Endothelial cell of umbilical vein (primary cell): ENCODE data around the gene PCNT. TPM values are rescaled to one million over a fixed set of nuclear protein-coding genes. Genes with fewer than 3 reads are reported as not detected.
A peak's percentile ranks its signal among the peaks of the same experiment; 100 is the strongest.

Source experiments
- BruUV-seq: library from RNA; stranded (reverse); fragments of 400-500 nt; replicated peaks from 2 replicates; lab custom pipeline; 2021; lab: Mats Ljungman, UMichigan
- CTCF ChIA-PET: fragments of 300-600, 350-600 bp; sonication (Branson Sonifier 250); formaldehyde crosslinking; loops from one replicate; lab custom pipeline; 2021; ENCODE audit warnings: antibody characterized with exemption, inconsistent platforms; lab: Charles Lee
- POLR2A ChIA-PET: fragments of 300-600, 350-600 bp; sonication (Branson Sonifier 250); formaldehyde crosslinking; loops from one replicate; lab custom pipeline; 2021; ENCODE audit warnings: antibody characterized with exemption, inconsistent platforms; lab: Charles Lee
- DNase-seq: peaks from one replicate; pipeline ENCODE4 v3.0.0-alpha.2; 2011; ENCODE audit warnings: low read depth, low spot score
- FAIRE-seq: peaks from 2 replicates; lab custom pipeline; 2011; peaks lifted over from hg19 to GRCh38; lab: Jason Lieb, UNC
- H2AFZ ChIP-seq: 2 replicates; pipeline ENCODE4 v1.6.0; 2012; ENCODE audit warnings: low read depth, low read length, control low read depth, inconsistent platforms
- H3K27ac ChIP-seq: 2 replicates; pipeline ENCODE4 v1.5.1; 2011; ENCODE audit warnings: low read depth, mild to moderate bottlenecking, control low read depth, low read length, moderate library complexity; ENCODE audit not compliant: insufficient read depth
- H3K27me3 ChIP-seq, 2 experiments: 2 replicates each; pipeline versions ENCODE4 v1.6.0 to v1.6.1; 2011; ENCODE audit warnings: low read length in 2 of 2, mixed read lengths in 1 of 2; ENCODE audit not compliant: control insufficient read depth in 2 of 2, insufficient read depth in 2 of 2
- H3K36me3 ChIP-seq, 2 experiments: 2 replicates in 1 of 2; 3 replicates in 1 of 2; pipeline ENCODE4 v1.5.1; 2011; ENCODE audit warnings: low read length in 2 of 2, mild to moderate bottlenecking in 1 of 2, moderate library complexity in 1 of 2; ENCODE audit not compliant: control insufficient read depth in 2 of 2, insufficient read depth in 2 of 2; ENCODE audit errors: extremely low read depth in 1 of 2
- H3K4me1 ChIP-seq: 3 replicates; pipeline ENCODE4 v1.5.1; 2011; ENCODE audit warnings: mild to moderate bottlenecking, low read length; ENCODE audit not compliant: control insufficient read depth, insufficient read depth; ENCODE audit errors: extremely low read depth
- H3K4me2 ChIP-seq: 2 replicates; pipeline ENCODE4 v1.6.1; 2011; ENCODE audit warnings: low read length, control low read depth, mixed read lengths; ENCODE audit not compliant: insufficient read depth
- H3K4me3 ChIP-seq, 3 experiments: fragments of 200-600 bp in 1 of 3; sonication (generic), shearing (Covaris generic) in 1 of 3; replicated peaks in 1 of 3; 2 replicates each; pipeline ENCODE4 v1.5.1; 2011 to 2016; ENCODE audit warnings: control low read depth in 3 of 3, low read length in 3 of 3, mild to moderate bottlenecking in 2 of 3, inconsistent platforms in 1 of 3, low read depth in 1 of 3, moderate library complexity in 1 of 3; ENCODE audit not compliant: insufficient read depth in 1 of 3
- H3K79me2 ChIP-seq: 2 replicates; pipeline ENCODE4 v1.6.0; 2012; ENCODE audit warnings: low read length, inconsistent platforms; ENCODE audit not compliant: control insufficient read depth, insufficient read depth
- H3K9ac ChIP-seq: replicated peaks from 2 replicates; pipeline ENCODE3; 2011; ENCODE audit warnings: low read length, control low read depth; ENCODE audit not compliant: insufficient read depth; ENCODE audit errors: extremely low read depth
- H3K9me1 ChIP-seq: replicated peaks from 3 replicates; pipeline ENCODE4 v1.6.0; 2011; ENCODE audit warnings: mild to moderate bottlenecking, low read length; ENCODE audit not compliant: control insufficient read depth, insufficient read depth; ENCODE audit errors: extremely low read depth
- H3K9me3 ChIP-seq: replicated peaks from 2 replicates; pipeline ENCODE4 v1.5.1; 2012; ENCODE audit warnings: low read length, inconsistent platforms; ENCODE audit not compliant: control insufficient read depth, insufficient read depth
- H4K20me1 ChIP-seq: replicated peaks from 2 replicates; pipeline ENCODE3; 2011; ENCODE audit warnings: mild to moderate bottlenecking, low read length; ENCODE audit not compliant: control insufficient read depth, insufficient read depth; ENCODE audit errors: extremely low read depth
- EZH2 ChIP-seq: IDR thresholded peaks from 2 replicates; pipeline ENCODE4 v1.6.1; 2012; ENCODE audit warnings: borderline replicate concordance, low read depth, mild to moderate bottlenecking, moderate library complexity, low read length, inconsistent platforms; ENCODE audit not compliant: severe bottlenecking
- GATA2 ChIP-seq: IDR thresholded peaks from 2 replicates; pipeline ENCODE4 v1.7.0; 2011; ENCODE audit warnings: low read depth, mild to moderate bottlenecking, moderate library complexity, mixed read lengths, low read length; ENCODE audit not compliant: insufficient read length, insufficient read depth
- JUN ChIP-seq: IDR thresholded peaks from 2 replicates; pipeline ENCODE4 v1.6.1; 2011; ENCODE audit warnings: borderline replicate concordance, low read depth; ENCODE audit not compliant: insufficient read length, insufficient read depth
- MAX ChIP-seq: IDR thresholded peaks from 2 replicates; pipeline ENCODE4 v1.6.1; 2011; ENCODE audit not compliant: insufficient read depth, insufficient read length
- MYC ChIP-seq: IDR thresholded peaks from one replicate; pipeline ENCODE4 v1.6.1; 2011; ENCODE audit warnings: mild to moderate bottlenecking, low read depth, low read length
- POLR2A ChIP-seq: IDR thresholded peaks from 2 replicates; pipeline ENCODE4 v1.6.1; 2012; ENCODE audit warnings: low read depth, mild to moderate bottlenecking, control low read depth, low read length
- POLR2AphosphoS5 ChIP-seq: IDR thresholded peaks from 2 replicates; pipeline ENCODE4 v1.6.1; 2012; ENCODE audit warnings: low read depth, mild to moderate bottlenecking, control low read depth, low read length, moderate library complexity; ENCODE audit not compliant: insufficient read depth
- dilution Hi-C: fragments of 300-500 bp; cut with MboI; formaldehyde crosslinking; loops from one replicate; pipeline ENCODE4 v1.15.0; 2019; ENCODE audit warnings: low sequenced_read_pairs; ENCODE audit not compliant: extremely low pct_ligation_motif_present
- intact Hi-C: fragments of 100-400 bp; cut with micrococcal nuclease; formaldehyde crosslinking; loops from one replicate; pipeline ENCODE4 v1.10.0; 2022
- polyA plus RNA-seq, 4 experiments: library from polyadenylated mRNA; depleted of rRNA in 3 of 4; stranded (reverse) in 3 of 4; unstranded in 1 of 4; fragments of >200 nt; gene quantifications; 2 replicates each; pipeline versions ENCODE4 v1.2.1 to v1.2.3, GENCODE V29; 2011 to 2012; ENCODE audit warnings: missing spikeins in 1 of 4
- total RNA-seq: library from RNA; stranded (reverse); gene quantifications from 2 replicates; pipeline ENCODE4 v1.2.3, GENCODE V29; 2021

PCNT gene
- total and polyA plus RNA-seq, 2 donors (not counting 3 experiments of a cell fraction or from before 2014, with no cell fraction given), result 9.6 to 49.5 TPM

GRCh38 chr21:46322351-46323226 lies 1.4 kb upstream of the PCNT start:
- dilution Hi-C loops (no loop called here), intact Hi-C loops (loop anchor here (1.0 to 5.0 kb wide), 2 partner anchors 36 to 180 kb away; partner anchors contain the start of gene YBEY)
- Histone ChIP-seq H3K4me3 (peak overlapping the region; percentile 60 to 86 (median 66)), H3K9me1 (no peaks in the 10 kb centered on the region), H3K27ac (peak overlapping the region; percentile 61), H3K4me2 (peak overlapping the region; percentile 93), H3K79me2 (peaks cover 52% of the 10 kb centered on the region), H3K27me3 (no peaks in the 10 kb centered on the region), H3K9ac (peak overlapping the region; percentile 88), H2AFZ (peak overlapping the region; percentile 60), H3K4me1 (peaks cover 29% of the 10 kb centered on the region), H3K36me3 (peaks cover 0 to under 1% of the 10 kb centered on the region in 2 experiments), H3K9me3 (no peaks in the 10 kb centered on the region), H4K20me1 (no peaks in the 10 kb centered on the region)
- ChIA-PET POLR2A (interaction anchor here (1.4 kb wide), 1 partner anchor 38 kb away, joined by 3 read pairs; the partner anchor contains the start of gene MCM3AP), CTCF (interaction anchor here (0.9 to 1.8 kb wide), 6 partner anchors 10 to 179 kb away, joined by 3 to 7 read pairs (median 3); partner anchors contain the start of gene YBEY)
- TF ChIP-seq POLR2AphosphoS5 (no peak), MAX (no peak), POLR2A (peak; percentile 25), GATA2 (no peak), EZH2 (no peak), MYC (no peak), JUN (no peak)
- BruUV-seq, result no TSS peak
- FAIRE-seq (peak; percentile 74), DNase-seq (peak; percentile 44)
